GM15510 (cell line): ENCODE results near the gene SCAF4.

Experiments used
- POLR2A ChIP-seq: IDR thresholded peaks from 3 replicates; pipeline ENCODE4 v1.6.1; 2011; ENCODE audit warnings: borderline replicate concordance; ENCODE audit not compliant: insufficient read length; ENCODE audit errors: extremely low read depth

The SCAF4 gene

DNA sequence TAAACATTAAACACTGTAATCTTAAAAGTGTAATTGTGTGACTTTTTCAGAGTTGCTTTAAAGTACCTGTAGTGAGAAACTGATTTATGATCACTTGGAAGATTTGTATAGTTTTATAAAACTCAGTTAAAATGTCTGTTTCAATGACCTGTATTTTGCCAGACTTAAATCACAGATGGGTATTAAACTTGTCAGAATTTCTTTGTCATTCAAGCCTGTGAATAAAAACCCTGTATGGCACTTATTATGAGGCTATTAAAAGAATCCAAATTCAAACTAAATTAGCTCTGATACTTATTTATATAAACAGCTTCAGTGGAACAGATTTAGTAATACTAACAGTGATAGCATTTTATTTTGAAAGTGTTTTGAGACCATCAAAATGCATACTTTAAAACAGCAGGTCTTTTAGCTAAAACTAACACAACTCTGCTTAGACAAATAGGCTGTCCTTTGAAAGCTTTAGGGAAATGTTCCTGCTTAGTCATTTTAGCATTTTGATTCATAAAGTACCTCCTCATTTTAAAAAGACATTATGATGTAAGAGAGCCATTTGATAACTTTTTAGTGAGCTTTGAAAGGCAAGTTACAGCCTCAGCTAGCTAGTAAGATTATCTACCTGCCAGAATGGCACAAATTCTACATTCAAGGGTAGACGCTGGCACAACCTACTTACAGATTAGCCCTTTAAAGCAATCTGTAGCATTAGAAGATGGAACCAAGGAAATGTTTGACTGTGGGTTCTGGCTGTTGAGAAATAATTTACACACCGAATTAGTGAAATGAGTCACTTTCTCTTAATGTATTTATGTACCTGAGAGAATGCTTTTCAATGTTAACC, 63.0 kb downstream of the SCAF4 start:
- no peak for TF ChIP-seq POLR2A

DNA sequence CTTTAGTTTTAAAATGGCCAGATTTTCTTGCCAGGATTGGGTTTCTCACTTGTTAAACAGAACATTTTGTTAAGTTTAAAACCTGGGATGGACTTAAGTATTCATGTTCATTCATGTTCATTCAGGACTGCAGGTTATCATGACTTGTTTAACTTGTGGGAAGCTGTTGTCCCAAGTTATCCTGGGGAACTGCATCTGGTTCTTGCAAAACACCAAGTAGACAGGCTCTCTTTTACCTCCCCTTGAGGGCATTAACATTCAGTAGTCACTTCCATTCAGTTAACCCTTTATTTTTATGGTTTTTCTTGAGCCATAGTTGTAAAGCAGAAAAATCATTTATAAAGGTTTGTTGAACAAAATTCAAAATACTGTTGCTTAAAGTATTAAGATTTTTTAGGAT, 64.3 kb downstream of the SCAF4 start:
- TF ChIP-seq POLR2A, result no peak

DNA sequence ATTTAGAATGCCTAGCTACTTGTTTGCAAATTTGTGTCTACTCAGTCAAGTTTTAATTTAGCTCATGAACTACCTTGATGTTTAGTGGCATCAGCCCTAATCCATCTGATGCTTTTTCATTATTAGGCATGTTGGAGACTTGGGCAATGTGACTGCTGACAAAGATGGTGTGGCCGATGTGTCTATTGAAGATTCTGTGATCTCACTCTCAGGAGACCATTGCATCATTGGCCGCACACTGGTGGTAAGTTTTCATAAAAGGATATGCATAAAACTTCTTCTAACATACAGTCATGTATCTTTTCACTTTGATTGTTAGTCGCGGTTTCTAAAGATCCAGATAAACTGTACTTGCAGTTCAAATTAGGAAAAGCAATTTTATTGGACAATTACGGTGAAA, 64.8 kb downstream of the SCAF4 start:
- TF ChIP-seq POLR2A, result no peak

DNA sequence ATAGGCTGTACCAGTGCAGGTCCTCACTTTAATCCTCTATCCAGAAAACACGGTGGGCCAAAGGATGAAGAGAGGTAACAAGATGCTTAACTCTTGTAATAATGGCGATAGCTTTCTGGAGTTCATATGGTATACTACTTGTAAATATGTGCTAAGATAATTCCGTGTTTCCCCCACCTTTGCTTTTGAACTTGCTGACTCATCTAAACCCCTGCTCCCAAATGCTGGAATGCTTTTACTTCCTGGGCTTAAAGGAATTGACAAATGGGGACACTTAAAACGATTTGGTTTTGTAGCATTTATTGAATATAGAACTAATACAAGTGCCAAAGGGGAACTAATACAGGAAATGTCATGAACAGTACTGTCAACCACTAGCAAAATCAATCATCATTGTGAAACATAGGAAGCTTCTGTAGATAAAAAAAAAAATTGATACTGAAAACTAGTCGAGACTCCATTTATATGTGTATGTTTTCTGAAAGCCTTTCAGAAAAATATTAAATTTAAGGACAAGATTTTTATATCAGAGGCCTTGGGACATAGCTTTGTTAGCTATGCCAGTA, 65.4 kb downstream of the SCAF4 start:
- TF ChIP-seq POLR2A, result no peak

DNA sequence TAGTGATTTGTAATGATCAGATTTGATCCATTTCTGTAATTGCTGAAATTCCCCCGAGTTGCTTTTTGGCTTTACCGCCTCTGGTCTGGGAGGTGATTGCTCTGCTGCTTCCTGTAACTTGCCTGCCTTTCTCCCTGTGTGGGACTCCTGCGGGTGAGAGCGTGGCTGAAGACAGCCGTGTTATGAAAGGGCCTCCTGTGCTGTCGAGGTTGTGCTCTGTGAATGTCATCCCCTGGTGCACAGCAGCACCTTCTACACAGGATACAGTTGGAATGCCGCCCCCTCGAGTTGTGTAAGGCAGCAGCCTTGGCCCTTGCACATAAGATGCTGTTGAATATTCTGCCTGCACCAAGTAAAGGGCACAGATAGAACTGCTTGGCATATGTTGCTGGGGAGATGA, 66.5 kb downstream of the SCAF4 start:
- TF ChIP-seq POLR2A, result no peak

DNA sequence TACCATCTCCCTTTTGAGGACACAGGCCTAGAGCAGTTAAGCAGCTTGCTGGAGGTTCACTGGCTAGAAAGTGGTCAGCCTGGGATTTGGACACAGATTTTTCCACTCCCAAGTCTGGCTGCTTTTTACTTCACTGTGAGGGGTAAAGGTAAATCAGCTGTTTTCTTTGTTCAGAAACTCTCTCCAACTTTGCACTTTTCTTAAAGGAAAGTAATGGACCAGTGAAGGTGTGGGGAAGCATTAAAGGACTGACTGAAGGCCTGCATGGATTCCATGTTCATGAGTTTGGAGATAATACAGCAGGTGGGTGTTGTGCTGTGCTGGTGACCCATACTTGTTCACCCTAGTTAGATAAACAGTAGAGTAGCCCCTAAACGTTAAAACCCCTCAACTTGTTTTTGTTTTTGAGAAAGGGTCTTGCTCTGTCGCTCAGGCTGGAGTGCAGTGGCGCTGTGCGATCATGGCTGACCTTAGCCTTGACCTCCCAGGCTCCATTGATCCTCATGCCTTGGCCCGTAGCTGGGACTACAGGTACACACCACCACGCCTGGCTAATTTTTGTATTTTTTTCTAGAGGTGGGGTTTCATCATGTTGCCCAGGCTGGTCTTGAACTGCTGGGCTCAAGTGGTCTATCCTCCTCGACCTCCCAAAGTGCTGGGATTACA, 68.2 kb downstream of the SCAF4 start:
- no peak for TF ChIP-seq POLR2A

DNA sequence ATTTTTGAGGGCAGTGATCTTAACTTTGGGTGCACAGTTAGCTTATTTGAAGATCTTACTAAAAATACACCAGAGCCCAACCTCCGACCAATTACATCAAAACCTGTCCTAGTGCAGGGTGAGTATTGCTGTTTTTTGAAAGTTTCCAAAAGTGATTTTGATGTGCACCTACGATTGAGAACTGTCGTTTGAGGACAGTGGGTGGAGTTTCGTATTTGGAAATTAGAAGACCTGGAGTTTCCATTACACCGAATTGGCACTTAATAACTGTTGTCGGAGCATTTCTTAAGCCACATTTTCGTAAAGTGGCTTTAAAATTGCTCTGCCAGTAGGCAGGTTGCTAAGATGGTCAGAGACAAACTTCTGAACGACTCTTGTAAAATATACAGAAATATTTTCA, 71.3 kb downstream of the SCAF4 start:
- no peak for TF ChIP-seq POLR2A

DNA sequence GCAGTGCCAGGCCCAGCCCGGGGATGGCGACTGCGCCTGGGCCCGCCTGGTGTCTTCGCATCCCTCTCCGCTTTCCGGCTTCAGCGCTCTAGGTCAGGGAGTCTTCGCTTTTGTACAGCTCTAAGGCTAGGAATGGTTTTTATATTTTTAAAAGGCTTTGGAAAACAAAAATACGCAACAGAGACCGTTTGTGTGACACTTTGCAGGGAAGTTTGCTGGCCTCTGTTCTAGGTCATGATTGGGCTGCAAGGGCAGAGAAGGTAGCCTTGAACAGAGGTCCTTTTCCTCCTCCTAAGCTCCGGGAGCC, 71.7 kb downstream of the SCAF4 start:
- no peak for TF ChIP-seq POLR2A

DNA sequence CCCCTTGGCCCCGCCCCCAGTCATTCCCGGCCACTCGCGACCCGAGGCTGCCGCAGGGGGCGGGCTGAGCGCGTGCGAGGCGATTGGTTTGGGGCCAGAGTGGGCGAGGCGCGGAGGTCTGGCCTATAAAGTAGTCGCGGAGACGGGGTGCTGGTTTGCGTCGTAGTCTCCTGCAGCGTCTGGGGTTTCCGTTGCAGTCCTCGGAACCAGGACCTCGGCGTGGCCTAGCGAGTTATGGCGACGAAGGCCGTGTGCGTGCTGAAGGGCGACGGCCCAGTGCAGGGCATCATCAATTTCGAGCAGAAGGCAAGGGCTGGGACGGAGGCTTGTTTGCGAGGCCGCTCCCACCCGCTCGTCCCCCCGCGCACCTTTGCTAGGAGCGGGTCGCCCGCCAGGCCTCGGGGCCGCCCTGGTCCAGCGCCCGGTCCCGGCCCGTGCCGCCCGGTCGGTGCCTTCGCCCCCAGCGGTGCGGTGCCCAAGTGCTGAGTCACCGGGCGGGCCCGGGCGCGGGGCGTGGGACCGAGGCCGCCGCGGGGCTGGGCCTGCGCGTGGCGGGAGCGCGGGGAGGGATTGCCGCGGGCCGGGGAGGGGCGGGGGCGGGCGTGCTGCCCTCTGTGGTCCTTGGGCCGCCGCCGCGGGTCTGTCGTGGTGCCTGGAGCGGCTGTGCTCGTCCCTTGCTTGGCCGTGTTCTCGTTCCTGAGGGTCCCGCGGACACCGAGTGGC, 72.2 kb downstream of the SCAF4 start, which contains the start of gene SOD1:
Gene SOD1, plus strand, starts transcription at position 158 of the 723 bp plus-strand sequence. Its CDS starts 77 bp downstream, at position 235.
- peak; percentile 99 for TF ChIP-seq POLR2A

DNA sequence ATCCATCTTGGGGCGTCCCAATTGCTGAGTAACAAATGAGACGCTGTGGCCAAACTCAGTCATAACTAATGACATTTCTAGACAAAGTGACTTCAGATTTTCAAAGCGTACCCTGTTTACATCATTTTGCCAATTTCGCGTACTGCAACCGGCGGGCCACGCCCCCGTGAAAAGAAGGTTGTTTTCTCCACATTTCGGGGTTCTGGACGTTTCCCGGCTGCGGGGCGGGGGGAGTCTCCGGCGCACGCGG, 72.7 kb downstream of the SCAF4 start:
- TF ChIP-seq POLR2A, result no peak

DNA sequence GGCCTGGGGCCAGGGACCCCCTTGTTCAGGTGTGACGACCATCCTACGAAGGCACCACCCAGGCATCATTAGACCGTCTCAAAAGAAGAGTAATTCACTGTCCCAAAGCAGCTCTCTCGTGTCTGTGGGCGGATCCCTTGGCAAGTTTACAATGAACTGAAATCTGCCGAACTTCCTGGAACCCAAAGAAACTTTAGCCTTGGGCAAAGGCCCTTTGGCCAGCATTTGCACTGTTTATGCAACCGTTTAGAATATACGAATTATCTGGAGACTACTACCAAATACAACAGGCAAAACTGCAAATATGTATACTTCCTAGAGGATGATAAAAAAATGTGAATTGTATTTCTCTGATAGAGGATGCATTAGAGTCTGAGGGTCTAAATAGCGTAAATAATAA, 73.9 kb downstream of the SCAF4 start:
- TF ChIP-seq POLR2A, result no peak

DNA sequence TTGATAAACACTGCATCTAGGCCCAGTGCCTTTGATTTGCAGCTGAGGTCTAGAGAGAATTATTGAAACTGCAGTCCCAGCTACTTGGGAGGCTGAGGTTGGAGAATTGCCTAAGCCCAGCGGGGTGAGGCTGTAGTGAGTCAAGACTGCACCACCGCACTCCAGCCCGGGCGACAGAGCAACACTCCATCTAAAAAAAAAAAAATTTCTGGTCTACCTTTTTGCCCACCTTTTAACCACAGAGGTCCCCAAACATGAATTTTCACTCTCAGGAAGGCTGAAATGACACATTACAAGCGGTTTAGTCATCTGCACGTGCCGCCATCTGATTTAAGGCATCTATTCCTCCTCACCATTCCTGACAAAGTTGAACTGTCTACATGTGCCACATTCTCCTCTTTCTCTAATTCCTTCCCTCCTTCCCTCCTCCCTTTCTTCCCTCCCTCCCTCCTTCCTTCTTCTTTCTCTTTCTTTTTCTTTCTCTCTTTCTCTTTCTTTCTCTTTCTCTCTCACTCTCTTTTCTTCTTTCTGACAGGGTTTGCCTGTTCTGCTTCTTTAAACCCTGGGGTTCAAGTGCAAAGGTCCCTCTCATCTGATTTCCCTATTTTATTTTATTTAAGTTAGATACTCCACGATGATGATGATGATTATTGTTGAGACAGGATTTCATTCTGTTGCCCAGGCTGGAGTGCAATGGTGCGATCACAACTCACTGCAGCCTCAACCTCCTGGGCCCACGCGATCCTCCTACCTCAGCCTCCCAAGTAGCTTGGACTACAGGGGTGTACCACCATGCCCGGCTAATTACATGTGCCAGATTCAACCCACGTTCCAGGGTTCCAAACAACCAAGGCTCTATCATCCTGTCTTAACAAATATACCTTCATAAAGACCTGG, 75.5 kb downstream of the SCAF4 start:
- TF ChIP-seq POLR2A, result no peak

DNA sequence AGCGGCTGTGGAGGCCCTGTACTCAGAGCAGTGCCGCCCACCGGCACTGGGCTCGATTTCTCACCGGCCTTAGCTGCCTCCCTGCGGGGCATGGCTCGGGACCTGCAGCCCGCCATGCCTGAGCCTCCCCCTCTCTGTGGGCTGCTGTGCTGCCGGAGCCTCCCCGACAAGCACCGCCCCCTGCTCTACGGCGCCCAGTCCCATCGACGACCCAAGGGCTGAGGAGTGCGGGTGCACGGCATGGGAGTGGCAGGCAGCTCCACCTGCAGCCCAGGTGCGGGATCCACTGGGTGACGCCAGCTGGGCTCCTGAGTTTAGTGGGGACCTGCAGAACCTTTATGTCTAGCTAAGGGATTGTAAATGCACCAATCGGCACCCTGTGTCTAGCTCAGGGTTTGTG, 77.6 kb downstream of the SCAF4 start:
- TF ChIP-seq POLR2A, result no peak

DNA sequence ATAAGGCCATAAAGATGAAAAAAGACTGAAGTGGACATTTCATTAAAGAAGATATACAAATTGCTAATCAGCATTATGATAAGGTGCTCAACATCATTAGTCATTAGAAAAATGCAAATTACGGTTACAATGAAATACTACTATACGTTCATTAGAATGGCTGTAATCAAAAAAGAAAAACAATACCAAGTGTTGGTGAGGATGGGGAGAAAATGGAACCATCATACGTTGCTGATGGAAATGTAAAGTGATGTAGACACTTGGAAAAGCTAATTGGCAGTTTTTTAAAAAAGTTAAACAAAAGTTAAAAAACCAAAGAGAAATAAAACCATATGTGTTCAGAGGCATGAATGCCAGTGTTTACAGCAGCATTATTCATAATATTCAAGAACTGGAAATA, 81.0 kb downstream of the SCAF4 start:
- TF ChIP-seq POLR2A, result no peak

DNA sequence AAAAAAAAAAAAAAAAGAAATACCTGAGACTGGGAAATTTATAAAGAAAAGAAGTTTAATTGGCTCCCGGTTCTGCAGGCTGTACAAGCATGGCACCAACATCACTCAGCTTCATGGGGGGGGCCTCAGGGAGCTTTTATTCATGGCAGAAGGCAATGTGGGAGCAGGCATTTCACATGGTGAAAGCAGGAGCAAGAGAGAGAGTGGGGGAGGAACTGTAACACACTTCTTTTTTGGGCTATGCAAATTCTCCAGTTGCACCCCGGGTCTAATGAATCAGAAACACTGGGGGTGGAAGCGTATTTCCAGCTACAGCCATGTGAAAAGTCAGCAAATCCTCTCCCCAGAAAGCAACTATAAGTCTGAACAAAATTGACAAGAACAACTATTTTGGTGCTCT, 84.3 kb downstream of the SCAF4 start:
- no peak for TF ChIP-seq POLR2A

DNA sequence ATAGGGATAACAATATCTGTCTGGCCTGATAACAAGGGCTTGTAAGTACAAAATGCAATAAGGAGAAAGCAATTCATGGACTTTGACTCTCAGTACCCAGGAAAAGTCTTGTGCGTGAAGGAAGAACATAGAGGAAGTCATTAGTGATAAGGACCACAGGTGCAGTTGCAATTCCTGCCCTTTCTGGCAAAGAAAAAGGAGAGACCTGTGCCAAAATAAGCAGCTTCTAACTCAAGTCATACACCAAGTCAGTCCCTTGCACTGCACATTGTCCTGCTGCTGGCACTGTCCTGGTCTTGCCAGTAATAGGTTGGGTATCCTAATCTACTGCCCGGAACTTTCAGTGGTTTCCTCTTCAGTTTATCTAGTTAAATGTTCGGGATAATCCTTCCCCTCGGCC, 87.3 kb downstream of the SCAF4 start:
- no peak for TF ChIP-seq POLR2A
